WI38 (cell line): Measurements from ENCODE around the gene TAF11.
"Not testable (repeated sequence)": the region's sequence is repeated elsewhere in the genome, so short reads cannot be mapped to it uniquely, and the experiment has no call there.

Experiments
- H3K4me3 ChIP-seq: 2 replicates; pipeline ENCODE4 v1.5.1; 2011; ENCODE audit warnings: low read depth, mild to moderate bottlenecking, control low read depth, low read length
- TF ChIP-seq, protein P1 (sequence below): IDR thresholded peaks from 2 replicates; pipeline ENCODE4 v1.5.1; 2012; ENCODE audit warnings: low read depth, mild to moderate bottlenecking, control low read depth, low read length

TAF11 gene

GRCh38 chr6:34904990-34905613, 17.3 kb upstream of the TAF11 start:
- no peak overlapping the region for H3K4me3 ChIP-seq
- TF ChIP-seq, protein P1, sequence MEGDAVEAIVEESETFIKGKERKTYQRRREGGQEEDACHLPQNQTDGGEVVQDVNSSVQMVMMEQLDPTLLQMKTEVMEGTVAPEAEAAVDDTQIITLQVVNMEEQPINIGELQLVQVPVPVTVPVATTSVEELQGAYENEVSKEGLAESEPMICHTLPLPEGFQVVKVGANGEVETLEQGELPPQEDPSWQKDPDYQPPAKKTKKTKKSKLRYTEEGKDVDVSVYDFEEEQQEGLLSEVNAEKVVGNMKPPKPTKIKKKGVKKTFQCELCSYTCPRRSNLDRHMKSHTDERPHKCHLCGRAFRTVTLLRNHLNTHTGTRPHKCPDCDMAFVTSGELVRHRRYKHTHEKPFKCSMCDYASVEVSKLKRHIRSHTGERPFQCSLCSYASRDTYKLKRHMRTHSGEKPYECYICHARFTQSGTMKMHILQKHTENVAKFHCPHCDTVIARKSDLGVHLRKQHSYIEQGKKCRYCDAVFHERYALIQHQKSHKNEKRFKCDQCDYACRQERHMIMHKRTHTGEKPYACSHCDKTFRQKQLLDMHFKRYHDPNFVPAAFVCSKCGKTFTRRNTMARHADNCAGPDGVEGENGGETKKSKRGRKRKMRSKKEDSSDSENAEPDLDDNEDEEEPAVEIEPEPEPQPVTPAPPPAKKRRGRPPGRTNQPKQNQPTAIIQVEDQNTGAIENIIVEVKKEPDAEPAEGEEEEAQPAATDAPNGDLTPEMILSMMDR, result no peak

- TF ChIP-seq, protein P1, result no peak
- no peak overlapping the region for H3K4me3 ChIP-seq
Measured at GRCh38 chr6:34901930-34902329, 14.1 kb upstream of the TAF11 start.

DNA sequence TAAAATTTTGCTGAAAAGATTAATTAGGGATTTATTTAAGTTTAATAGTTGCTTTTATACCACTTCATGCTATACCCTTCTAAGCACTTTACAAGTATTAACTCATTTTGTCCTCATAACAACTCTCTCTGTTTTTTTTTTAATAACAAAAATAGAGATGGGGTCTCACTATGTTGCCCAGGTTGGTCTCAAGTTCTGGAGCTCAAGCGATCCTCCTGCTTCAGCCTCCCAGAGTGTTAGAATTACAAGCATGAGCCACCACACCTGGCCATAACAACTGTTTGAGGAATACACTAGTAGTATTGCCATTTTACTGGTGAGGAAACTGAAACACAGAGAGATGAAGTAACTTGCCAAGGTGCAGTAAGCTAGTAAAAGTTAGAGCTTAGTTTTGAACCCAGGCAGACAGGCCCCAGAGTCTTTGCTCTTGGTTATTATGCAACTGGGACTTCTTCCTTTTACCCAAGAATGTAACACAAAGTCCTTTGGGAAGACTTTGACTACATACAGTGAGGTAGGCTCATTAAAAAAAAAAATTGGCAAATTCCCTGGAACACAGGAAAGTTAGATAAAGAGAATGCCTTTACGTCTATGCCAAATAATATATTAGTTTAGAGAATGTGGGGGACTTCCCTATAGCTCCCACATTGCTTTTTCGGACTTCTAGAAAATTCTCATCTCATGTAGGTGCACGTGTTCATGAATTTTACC, 12.6 kb upstream of the TAF11 start:
- TF ChIP-seq, protein P1, result no peak
- no peak overlapping the region for H3K4me3 ChIP-seq

DNA sequence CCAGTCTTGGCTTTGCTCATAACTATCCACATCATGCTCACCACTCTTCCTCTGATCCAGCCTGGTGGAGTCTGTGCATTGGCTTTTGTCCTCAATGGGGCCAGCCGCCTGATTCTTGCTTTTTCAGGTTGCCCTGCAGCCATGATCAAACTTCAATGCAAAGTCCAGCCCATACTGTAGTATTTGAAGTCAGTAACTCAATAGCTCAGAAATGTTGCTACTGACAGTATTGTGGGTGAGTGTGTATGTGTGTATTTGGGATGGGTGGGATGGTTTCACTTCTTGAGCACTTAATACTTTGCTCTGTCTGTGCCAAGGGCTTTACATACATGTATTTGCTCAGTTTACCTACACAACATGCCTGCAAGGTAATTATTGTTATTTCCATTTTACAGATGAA, 11.9 kb upstream of the TAF11 start:
- not testable (repeated sequence) for H3K4me3 ChIP-seq

GRCh38 chr6:34897716-34898115, 9.9 kb upstream of the TAF11 start:
- no peak overlapping the region for H3K4me3 ChIP-seq
- TF ChIP-seq, protein P1, result no peak

GRCh38 chr6:34897130-34897529, 9.3 kb upstream of the TAF11 start:
- TF ChIP-seq, protein P1, result no peak
- no peak overlapping the region for H3K4me3 ChIP-seq

GRCh38 chr6:34894693-34895092, 6.9 kb upstream of the TAF11 start:
- TF ChIP-seq, protein P1, result no peak
- no peak overlapping the region for H3K4me3 ChIP-seq

GRCh38 chr6:34891296-34891695, 3.5 kb upstream of the TAF11 start:
- TF ChIP-seq, protein P1, result no peak
- no peak overlapping the region for H3K4me3 ChIP-seq
